NCI-H2081 treated with DMSO at 0.1 percent for 48 hours (cell line): ENCODE data around the gene STOX1.
"Not testable (repeated sequence)": the region's sequence is repeated elsewhere in the genome, so short reads cannot be mapped to it uniquely, and the experiment has no call there.

Source experiments
- DNase-seq: peaks from one replicate; lab custom pipeline; 2025; lab: John Stamatoyannopoulos, UW

STOX1 gene

DNA sequence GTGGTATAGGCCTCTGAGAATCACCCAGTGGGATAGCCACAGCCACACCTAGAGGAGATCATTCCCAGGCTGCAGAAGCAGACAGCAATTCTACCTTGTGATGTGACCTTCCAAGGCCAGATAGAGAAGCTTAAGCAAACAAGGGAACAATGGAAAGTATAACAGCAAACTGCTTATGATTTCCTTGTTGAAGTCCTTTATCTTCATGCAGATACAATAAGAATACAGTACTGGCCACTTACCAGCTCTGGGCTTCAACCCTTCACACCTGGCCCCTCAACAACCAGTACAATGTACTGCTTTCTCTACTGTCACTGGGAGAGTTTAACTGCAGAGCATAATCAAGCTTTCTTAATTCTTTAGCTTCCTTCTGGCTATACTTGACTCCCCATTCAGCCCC is 51.2 kb downstream of the STOX1 start:
- no peak for DNase-seq

DNA sequence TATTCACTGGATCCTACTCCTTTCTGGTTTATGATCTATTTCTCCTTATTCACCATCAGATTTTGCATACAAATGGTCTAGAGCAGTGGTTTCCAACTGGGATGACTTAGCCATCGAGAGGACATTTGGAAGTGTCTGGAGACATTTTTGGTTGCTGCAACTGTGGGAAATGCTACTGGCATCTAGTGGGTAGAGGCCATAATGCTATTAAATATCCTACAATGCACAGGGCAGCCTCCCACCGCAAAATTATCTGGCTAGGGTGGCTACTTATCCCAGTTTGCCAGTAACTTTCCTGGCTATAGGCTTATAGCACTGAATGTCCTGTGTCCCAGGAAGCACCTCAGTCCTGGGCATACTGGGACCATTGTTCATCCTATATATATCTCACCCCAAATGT is 52.3 kb downstream of the STOX1 start:
- DNase-seq = no peak

DNA sequence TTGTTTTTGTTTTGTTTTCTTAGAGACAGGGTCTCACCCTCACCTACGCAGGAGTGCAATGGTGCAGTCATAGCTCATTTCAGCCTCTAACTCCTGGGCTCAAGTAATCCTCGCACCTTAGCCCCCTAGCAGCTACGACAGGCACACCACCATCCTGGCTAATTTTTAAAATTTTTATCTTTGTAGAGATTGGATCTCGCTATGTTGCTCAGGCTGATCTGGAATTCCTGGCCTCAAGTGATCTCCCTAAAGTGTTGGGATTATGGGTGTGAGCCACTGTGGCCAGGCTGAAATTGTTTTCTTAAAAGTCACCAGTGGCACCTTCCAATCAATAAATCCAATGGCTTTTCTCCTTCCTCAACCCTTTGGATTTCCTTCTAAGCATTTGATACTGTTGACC is 52.9 kb downstream of the STOX1 start:
- no peak for DNase-seq

DNA sequence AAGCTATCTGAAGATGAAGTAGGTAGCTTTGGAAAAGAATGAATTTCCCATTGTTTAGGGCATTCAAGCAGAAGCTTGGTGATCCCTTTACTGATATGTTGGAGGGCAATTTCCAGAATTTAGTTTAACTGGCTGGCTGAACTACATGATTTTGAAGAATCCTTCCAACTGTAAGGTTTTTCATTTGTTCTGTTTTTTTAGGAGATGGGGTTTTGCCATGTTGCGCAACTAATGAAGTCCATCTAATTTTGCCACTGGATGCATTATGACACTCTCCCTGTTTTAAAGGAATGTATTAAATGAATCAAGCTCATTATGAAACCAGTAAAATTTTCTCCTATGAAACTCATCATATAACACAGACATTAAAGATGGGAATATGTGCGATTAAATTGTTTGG is 67.7 kb downstream of the STOX1 start:
- DNase-seq = no peak

DNA sequence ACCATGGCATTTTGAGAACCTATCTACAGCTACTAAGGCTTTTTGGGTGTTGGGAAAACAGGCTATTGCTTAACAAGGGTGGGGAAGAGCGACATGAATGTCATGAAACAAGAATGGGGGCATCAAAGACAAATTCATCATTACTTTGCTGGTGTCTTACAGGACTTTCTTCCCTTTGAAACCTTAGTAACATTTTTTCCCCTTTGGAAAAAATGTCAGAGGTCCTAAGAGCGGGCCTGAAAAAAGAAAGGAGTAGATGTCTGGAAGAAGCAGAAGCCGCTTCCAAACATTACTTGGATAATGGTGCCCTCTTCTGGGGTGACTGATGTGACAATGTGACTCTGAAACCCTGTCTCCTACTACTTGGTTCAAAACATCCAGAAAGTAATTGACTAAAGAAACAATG is 70.0 kb downstream of the STOX1 start:
- DNase-seq = peak; percentile 11

DNA sequence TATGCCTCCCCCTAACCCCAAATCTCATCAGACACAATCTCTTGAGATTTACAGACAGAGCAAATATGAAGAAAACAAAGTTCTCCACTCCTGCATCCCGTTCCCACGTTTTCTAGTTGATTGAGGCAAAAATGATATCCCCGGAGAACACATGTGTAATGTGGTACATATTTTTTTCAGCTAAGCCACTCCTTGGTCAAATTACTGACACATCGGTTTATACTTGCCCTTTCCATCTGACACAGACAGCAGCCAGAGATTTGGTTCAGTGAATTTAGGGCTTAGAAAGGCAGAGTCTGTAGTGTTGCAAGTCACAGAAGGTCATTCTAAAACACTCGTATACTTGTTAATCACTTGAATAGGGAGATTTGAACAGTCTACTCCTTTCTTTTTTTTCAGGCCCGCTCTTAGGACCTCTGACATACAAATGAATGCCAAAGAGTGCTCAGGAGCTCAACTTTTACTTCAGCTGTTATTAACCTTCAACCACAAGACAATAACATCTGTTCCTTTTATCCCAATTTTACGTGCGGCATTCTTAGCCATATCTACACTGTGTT is 71.9 kb downstream of the STOX1 start:
- DNase-seq = no peak

DNA sequence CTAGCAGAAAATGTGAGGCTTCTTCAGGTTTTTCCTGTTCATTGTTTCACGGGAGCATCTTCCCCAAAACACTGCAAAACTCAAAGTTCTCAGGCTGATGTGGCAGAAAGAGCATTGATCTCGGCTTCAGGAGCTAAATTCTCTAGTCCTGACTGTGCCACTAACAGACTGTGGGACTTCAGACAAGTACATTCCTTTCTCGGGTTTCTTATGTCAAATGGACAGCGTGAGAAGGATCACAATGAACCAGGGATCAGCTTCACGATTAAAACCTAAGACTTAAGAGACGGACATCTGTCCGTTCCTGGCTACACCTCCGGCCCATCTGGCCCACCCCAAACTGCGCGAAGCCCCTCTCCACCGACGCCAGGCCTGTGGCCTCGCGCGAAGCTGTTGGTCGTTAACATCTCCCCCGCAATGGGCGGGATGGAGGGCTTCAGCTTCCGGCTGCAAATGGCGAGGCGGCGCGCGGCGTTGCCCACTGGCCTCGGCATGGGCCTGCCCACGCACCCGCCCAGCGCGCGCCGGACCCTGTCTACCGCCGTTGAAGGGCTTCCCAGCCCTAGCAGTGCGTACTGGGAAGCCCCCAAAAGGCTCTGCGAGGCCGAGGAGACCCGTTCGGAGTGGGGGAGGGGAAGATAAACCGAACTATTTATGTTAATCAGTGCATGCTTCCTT is 73.2 kb downstream of the STOX1 start:
- no peak for DNase-seq

DNA sequence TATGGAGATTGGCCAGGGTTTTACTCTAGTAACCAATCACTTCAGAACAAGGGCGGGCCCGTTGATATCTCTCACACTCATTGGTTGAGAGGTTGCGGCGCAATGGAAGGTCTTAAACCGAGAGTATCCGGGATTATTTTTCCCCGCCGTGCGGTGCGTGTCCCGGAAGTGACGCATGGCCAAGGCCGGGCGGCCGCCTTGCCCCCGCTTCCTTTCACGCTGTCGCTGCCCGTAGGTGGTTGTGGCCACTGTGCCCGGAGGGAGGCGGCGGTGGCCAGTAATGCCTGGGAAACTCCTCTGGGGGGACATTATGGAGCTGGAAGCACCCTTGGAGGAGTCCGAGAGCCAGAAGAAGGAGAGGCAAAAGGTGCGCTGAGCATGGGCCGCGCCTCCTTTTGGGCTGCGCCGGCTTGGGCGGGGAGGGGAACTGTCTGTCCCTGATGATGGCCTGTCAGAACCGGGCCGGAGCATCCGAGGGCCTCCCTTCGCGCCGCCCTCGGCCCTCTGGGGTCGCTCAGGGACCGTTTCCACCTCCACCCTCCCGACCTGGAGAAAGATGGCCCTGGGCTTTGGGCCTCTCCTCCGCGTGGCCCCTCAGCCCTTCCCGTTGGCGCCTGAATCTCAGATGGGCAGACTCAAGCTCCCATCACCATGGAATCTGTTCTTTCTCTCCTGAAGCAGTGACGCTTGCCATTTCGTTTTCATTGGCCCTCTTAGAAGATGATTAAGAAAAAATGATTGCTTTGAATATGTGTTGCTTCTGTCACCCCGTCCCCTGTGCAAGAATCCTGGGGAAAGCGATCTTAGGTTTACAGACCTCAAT is 74.0 kb downstream of the STOX1 start, which contains the start of gene DDX50:
TSS of gene DDX50 (plus strand) at position 211 of the 823 bp plus-strand sequence. CDS start at position 281, 70 bp downstream.
- DNase-seq = peak; percentile 96

DNA sequence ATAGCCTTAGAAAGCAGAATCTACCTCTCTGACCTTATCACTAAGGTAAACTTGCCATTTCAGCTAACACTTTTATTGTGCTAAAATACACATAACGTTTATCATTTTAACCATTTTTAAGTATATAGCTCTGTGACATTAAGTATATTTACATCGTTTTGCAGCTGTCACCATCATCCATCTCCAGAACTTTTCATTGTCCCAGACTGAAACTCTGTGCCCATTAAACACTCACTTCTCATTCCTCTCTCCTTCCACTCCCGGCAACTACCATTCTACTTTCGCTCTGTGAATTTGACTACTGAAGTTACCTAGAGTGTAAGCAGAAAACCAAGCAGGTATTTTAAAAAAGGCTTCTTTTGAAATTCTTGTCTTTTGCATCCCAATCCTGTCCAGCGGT is 75.1 kb downstream of the STOX1 start:
- no peak for DNase-seq

DNA sequence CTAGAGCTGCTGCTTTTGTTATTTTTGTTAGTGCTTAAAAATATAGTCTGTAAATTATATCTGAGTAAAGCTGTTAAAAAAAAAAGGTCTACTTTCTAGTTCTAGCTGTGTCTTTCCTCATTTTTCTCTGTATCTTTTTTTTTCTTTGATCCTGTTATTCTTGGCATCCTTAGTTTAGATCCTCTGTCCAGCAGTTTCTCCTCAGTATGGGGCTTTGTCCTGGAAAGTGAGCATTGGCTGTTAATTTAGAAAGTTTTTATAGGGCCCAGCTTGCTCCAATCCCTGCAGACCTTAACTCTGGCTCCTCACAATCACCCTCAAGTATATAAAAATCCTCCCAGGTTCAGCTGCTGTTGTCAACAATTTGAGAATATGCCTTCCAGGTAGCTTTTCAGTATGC is 97.3 kb downstream of the STOX1 start:
- DNase-seq = no peak

DNA sequence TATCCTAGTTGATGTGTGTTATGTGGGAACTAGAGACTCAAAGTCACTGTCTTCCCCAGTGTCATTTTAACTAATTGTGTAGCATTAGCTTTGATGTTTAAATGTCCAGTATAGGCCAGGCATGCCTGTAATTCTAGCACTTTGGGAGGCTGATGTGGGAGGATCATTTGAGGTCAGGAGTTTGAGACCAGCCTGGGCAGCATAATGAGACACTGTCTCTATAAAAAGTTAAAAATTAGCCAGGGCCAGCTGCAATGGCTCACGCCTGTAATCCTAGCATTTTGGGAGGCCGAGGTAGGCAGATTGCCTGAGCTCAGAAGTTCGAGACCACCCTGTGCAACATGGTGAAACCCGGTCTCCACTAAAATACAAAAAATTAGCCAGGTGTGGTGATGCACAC is 98.2 kb downstream of the STOX1 start:
- no peak for DNase-seq

DNA sequence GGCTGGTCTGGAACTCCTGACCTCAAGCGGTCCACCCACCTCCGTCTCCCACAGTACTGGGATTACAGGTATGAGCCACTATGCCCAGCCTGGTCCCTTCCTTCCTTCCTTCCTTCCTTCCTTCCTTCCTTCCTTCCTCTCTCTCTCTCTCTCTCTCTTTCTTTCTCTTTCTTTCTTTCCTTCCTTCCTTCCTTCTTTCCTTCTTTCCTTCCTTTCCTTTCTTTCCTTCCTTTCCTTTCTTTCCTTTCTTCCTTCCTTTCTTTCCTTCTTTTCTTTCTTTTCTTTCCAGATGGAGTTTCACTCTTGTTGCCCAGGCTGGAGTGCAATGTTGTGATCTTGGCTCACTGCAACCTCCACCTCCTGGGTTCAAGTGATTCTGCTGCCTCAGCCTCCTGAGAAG is 101.8 kb downstream of the STOX1 start:
- not testable (repeated sequence) for DNase-seq

DNA sequence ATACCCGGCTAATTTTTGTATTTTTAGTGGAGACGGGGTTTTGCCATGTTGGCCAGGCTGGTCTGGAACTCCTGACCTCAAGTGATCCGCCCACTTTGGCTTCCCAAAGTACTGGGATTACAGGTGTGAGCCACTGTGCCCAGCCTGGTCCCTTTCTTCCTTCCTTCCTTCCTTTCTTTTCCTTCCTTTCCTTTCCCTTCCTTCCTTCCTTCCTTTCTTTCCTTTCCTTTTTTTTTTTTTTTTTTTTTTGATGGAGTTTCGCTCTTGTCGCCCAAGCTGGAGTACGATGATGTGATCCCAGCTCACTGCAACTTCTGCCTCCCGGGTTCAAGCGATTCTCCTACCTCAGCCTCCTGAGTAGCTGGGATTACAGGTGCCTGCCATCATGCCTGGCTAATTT is 102.6 kb downstream of the STOX1 start:
- not testable (repeated sequence) for DNase-seq

DNA sequence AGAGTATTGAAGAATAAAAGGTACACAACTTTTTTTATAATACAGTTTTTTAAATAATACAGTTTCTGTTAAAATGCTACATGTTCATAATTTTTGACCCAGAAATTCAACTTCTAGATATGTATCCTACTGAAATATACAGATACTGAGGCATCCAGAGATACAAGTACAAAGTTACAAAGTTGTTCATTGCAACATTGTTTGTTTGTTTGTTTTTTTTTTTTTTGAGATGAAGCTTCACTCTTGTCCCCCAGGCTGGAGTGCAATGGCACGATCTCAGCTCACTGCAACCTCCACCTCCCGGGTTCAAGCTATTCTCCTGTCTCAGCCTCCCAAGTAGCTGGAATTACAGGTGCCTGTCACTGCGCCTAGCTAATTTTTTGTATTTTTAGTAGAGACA is 105.5 kb downstream of the STOX1 start:
- DNase-seq = not testable (repeated sequence)

DNA sequence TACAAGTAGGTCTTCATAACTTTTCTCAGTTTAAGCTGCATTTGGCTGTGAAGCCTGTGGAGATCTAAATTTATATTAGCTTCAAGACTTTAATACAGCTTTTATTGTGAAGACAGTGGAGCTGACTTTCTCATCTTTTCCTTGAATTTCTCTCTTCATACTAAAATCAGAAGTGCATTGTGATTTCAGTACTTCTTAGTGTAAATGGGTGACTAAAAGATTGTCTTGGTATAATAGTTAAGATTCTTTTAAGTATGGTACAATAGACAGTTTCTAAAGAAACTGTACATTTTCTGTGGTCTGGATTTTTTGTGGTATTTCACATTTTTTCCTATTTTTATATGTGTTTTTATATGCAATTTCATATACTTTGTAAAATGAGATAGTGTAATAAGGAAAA is 107.7 kb downstream of the STOX1 start:
- no peak for DNase-seq

DNA sequence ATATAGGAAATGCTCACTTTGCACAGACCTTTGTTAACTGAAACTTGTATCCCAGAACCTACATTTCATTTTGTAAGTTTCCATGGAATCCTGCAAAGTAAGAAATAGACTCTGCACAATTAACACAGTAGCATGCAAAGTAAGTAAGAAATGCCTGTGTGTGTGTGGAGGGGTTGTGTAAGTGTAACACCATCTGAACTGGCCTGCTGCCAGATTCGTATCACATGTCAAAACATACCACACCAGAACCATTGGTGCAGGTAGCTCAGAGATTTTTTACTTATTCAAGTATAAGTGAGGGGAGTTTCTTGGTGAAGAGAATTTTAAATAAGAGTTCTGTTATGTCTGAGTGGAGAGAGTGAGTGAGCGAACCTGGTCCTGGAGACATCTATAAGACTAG is 110.8 kb downstream of the STOX1 start:
- no peak for DNase-seq

DNA sequence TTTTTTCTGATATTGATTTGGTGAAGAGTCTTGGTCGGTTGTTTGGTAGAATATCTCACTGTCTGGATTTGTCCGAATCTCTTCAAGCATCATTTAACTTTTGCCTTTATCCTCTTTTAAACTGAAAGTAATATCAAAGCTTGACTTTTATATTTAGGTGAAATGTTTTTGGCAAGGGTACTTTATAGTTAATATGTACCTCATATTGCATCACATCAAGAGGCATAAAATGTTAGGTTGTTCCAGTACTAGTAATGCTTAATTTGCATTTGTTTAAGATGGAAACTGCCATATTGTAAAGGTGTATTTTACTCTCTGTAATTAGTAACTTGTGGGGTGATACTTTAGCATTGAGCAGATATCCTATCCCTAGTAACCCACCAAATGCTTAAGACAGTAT is 111.6 kb downstream of the STOX1 start:
- no peak for DNase-seq

DNA sequence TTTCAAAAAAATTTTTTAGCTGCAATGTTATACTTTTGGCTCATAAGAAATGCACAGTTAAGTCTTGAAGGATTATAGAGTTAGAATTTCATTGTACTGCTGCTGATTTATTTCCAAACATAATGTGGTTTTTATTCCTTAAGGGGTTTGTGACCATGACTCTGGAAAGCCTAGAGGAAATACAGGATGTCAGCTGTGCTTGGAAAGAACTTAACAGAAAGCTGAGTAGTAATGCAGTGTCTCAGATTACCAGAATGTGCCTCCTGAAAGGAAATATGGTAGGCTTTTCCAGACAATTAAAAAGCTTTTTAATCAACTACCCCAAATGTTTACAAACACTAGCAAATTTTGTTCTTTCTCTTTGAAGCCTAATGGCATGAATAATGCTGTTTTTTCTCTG is 113.6 kb downstream of the STOX1 start:
- not testable (repeated sequence) for DNase-seq
